ENCODE measurements around the gene EME2. TPM values are rescaled to one million over a fixed set of nuclear protein-coding genes. Genes with fewer than 3 reads are reported as not detected.

The EME2 gene
- polyA plus RNA-seq, 4 donors = 6.7 to 10.7 (median 8.6) TPM

- DNase-seq (ENCODE audit: low read depth in 4 of 4, low spot score in 3 of 4) = no peak
Measured at GRCh38 chr16:1745181-1745899, 27.3 kb upstream of the EME2 start.

- DNase-seq (ENCODE audit: low read depth in 4 of 4, low spot score in 3 of 4) = no peak
Measured at GRCh38 chr16:1745900-1746692, 26.5 kb upstream of the EME2 start.

- no peak for DNase-seq (ENCODE audit: low read depth in 4 of 4, low spot score in 3 of 4)
Measured at GRCh38 chr16:1746693-1747195, 25.9 kb upstream of the EME2 start.

- DNase-seq (ENCODE audit: low read depth in 4 of 4, low spot score in 3 of 4) = no peak
Measured at GRCh38 chr16:1747934-1748333, 24.7 kb upstream of the EME2 start.

GRCh38 chr16:1749152-1750117 lies 23.2 kb upstream of the EME2 start:
- no peak for DNase-seq (ENCODE audit: low read depth in 4 of 4, low spot score in 3 of 4)

GRCh38 chr16:1751946-1752345 lies 20.7 kb upstream of the EME2 start:
- no peak for DNase-seq (ENCODE audit: low read depth in 4 of 4, low spot score in 3 of 4)

GRCh38 chr16:1752853-1753252 lies 19.8 kb upstream of the EME2 start:
- no peak for DNase-seq (ENCODE audit: low read depth in 4 of 4, low spot score in 3 of 4)

GRCh38 chr16:1754204-1754603 lies 18.4 kb upstream of the EME2 start:
- no peak for DNase-seq (ENCODE audit: low read depth in 4 of 4, low spot score in 3 of 4)

GRCh38 chr16:1757714-1758461 lies 14.7 kb upstream of the EME2 start:
- no peak for DNase-seq (ENCODE audit: low read depth in 4 of 4, low spot score in 3 of 4)

- DNase-seq (ENCODE audit: low read depth in 4 of 4, low spot score in 3 of 4) = no peak
Measured at GRCh38 chr16:1758923-1759322, 13.7 kb upstream of the EME2 start.

- DNase-seq (ENCODE audit: low read depth in 4 of 4, low spot score in 3 of 4) = no peak
Measured at GRCh38 chr16:1759511-1759910, 13.1 kb upstream of the EME2 start.

- DNase-seq (ENCODE audit: low read depth in 4 of 4, low spot score in 3 of 4) = no peak
Measured at GRCh38 chr16:1760911-1761310, 11.7 kb upstream of the EME2 start.

GRCh38 chr16:1761751-1762150 lies 10.9 kb upstream of the EME2 start:
- DNase-seq (ENCODE audit: low read depth in 4 of 4, low spot score in 3 of 4) = no peak

- DNase-seq (ENCODE audit: low read depth in 4 of 4, low spot score in 3 of 4) = no peak
Measured at GRCh38 chr16:1762196-1762878, 10.3 kb upstream of the EME2 start.

- no peak for DNase-seq (ENCODE audit: low read depth in 4 of 4, low spot score in 3 of 4)
Measured at GRCh38 chr16:1762879-1763520, 9.6 kb upstream of the EME2 start.

- no peak for DNase-seq (ENCODE audit: low read depth in 4 of 4, low spot score in 3 of 4)
Measured at GRCh38 chr16:1763521-1764511, 8.8 kb upstream of the EME2 start.

GRCh38 chr16:1764971-1765370 lies 7.6 kb upstream of the EME2 start:
- no peak for DNase-seq (ENCODE audit: low read depth in 4 of 4, low spot score in 3 of 4)

- DNase-seq (ENCODE audit: low read depth in 4 of 4, low spot score in 3 of 4) = no peak
Measured at GRCh38 chr16:1765826-1766225, 6.8 kb upstream of the EME2 start.
